H1 (cell line): ENCODE data around the gene YAF2. TPM values are rescaled to one million over a fixed set of nuclear protein-coding genes. Genes with fewer than 3 reads are reported as not detected.

ENCODE experiments used
- BCL11A ChIP-seq, 2 experiments: IDR thresholded peaks; one replicate each; pipeline ENCODE4 v1.6.1; 2011; ENCODE audit warnings: low read depth in 2 of 2, low read length in 2 of 2, mild to moderate bottlenecking in 2 of 2
- MAFK ChIP-seq: IDR thresholded peaks from 2 replicates; pipeline ENCODE4 v1.6.1; 2012; ENCODE audit warnings: low read depth, mild to moderate bottlenecking, improper control_type of control experiment, low read length
- SAP30 ChIP-seq: fragments of 300-600 bp; sonication (generic); IDR thresholded peaks from 2 replicates; pipeline ENCODE4 v1.7.1; 2012; ENCODE audit warnings: low read length, moderate library complexity, mild to moderate bottlenecking, inconsistent platforms; ENCODE audit not compliant: insufficient read depth, insufficient replicate concordance
- polyA plus RNA-seq, 7 experiments: library from polyadenylated mRNA; depleted of rRNA in 3 of 7; stranded (reverse) in 5 of 7; unstranded in 2 of 7; fragments of >200 nt in 5 of 7; fragments of 200-250 nt in 2 of 7; gene quantifications; 1 replicate in 5 of 7; 2 replicates in 1 of 7; 4 replicates in 1 of 7; pipeline versions ENCODE4 v1.2.1 to v1.2.3, GENCODE V29; 2011 to 2013; ENCODE audit warnings: missing spikeins in 2 of 7, mixed read lengths in 2 of 7
- total RNA-seq: library from RNA; stranded (reverse); fragmentation: NEBNext Ultra II Directional; extraction: Animal tissue kit (Norgen Biotek cat#: 25700); gene quantifications from 2 replicates; pipeline ENCODE4 v1.2.1, GENCODE V29; 2021

The YAF2 gene
- total and polyA plus RNA-seq, 2 of the 8 experiments (the other 6 are each of a cell fraction or from before 2014, with no cell fraction given), result 0.50 to 2.2 TPM

DNA sequence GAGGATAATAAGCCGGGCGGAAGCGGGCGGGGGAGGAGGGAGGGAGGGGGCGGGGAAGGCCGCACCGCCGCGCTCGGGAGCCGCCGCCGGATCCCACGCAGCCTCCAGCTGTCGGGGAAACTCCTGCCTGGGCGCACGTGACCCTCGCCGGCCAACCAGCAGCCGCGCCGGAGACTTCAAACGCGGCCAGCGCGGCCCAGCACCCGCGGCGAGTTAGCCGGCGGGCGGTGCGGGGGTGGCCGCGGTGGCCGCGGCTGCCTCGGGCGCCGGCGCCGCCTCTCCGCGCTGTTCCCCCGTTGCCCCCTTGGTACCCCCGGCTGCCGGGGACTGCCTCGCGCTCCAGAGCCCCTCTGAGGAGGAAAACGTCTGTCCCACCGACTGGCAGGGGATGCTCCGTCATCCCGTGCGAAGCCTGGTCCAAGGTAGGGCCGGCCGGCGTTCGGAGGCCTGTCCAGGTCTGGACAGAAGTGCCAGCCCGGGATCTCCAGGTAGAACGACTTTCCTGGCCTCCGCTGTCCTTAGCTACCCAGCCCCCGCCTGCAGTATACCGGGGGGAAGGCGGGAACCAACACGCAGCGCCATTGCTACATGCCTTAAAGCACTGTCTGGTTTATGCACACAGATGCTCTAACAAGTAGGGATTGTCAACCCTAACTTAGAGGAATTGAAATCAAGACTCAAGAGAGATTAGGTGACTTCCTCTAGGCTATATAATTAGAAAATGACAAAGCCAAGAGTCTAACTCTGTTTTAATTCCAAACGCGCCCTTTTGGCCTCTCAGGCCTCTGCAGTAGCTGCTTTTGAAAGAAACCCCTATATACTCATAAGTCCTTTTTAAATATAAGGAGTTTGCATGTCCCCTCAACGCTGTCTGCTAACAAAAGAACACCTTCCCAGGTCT, at the start of gene YAF2 (continued):
- TF ChIP-seq MAFK (no peak), SAP30 (no peak), BCL11A (IDR thresholded peaks at IDR 0.05; ENCODE audit: low read depth in 2 of 2, low read length in 2 of 2) (no peak)
